HEK293T (cell line): ENCODE data around the gene AGPAT4.

Experiments
- CTCF ChIA-PET: fragments of 350-600 bp; formaldehyde crosslinking; extraction: SDS; loops from one replicate; lab custom pipeline; 2021; ENCODE audit warnings: antibody characterized with exemption, inconsistent platforms; lab: Yijun Ruan, JAX
- POLR2A ChIA-PET: fragments of 350-600 bp; formaldehyde crosslinking; extraction: SDS; loops from one replicate; lab custom pipeline; 2020; ENCODE audit warnings: antibody characterized with exemption, inconsistent platforms; lab: Yijun Ruan, JAX
- DNase-seq: peaks from one replicate; pipeline ENCODE4 v3.0.0; 2012; ENCODE audit warnings: mixed read lengths; ENCODE audit errors: extremely low spot score
- ARNT ChIP-seq: fragments of 450-650 bp; IDR thresholded peaks from 2 replicates; pipeline ENCODE4 v1.6.1; 2017; ENCODE audit warnings: mild to moderate bottlenecking
- BHLHE40 ChIP-seq: fragments of 450-650 bp; IDR thresholded peaks from 2 replicates; pipeline ENCODE4 v1.6.1; 2016; ENCODE audit warnings: mild to moderate bottlenecking, moderate library complexity, borderline replicate concordance
- CTBP1 ChIP-seq: fragments of 450-650 bp; IDR thresholded peaks from 2 replicates; pipeline ENCODE4 v1.6.1; 2016; ENCODE audit warnings: borderline replicate concordance
- ELF4 ChIP-seq: fragments of 450-650 bp; IDR thresholded peaks from 2 replicates; pipeline ENCODE4 v1.6.1; 2017; ENCODE audit warnings: antibody characterized with exemption
- FOXA1 ChIP-seq: fragments of 450-650 bp; IDR thresholded peaks from 2 replicates; pipeline ENCODE4 v1.6.1; 2016; ENCODE audit warnings: mild to moderate bottlenecking
- FOXK2 ChIP-seq: fragments of 450-650 bp; IDR thresholded peaks from 2 replicates; pipeline ENCODE4 v1.6.1; 2016; ENCODE audit warnings: mild to moderate bottlenecking
- FOXM1 ChIP-seq: fragments of 450-650 bp; IDR thresholded peaks from 2 replicates; pipeline ENCODE4 v1.6.1; 2017; ENCODE audit warnings: mild to moderate bottlenecking, borderline replicate concordance
- HDGF ChIP-seq: fragments of 450-650 bp; IDR thresholded peaks from 2 replicates; pipeline ENCODE4 v1.6.1; 2017; ENCODE audit warnings: antibody characterized with exemption, borderline replicate concordance
- L3MBTL2 ChIP-seq: fragments of 450-650 bp; conservative IDR thresholded peaks from 2 replicates; pipeline ENCODE4 v1.6.1; 2016; ENCODE audit warnings: mild to moderate bottlenecking
- LEF1 ChIP-seq: fragments of 450-650 bp; IDR thresholded peaks from 2 replicates; pipeline ENCODE4 v1.6.1; 2017; ENCODE audit warnings: mild to moderate bottlenecking, borderline replicate concordance
- NFRKB ChIP-seq: fragments of 450-650 bp; IDR thresholded peaks from 2 replicates; pipeline ENCODE4 v1.6.1; 2016; ENCODE audit warnings: mild to moderate bottlenecking, moderate library complexity
- SP1 ChIP-seq: fragments of 450-650 bp; IDR thresholded peaks from 2 replicates; pipeline ENCODE4 v1.6.1; 2017
- SUZ12 ChIP-seq: fragments of 450-650 bp; IDR thresholded peaks from 2 replicates; pipeline ENCODE4 v1.6.1; 2016; ENCODE audit warnings: mild to moderate bottlenecking
- TARDBP ChIP-seq: fragments of 450-650 bp; IDR thresholded peaks from 2 replicates; pipeline ENCODE4 v1.6.1; 2016
- ZNF384 ChIP-seq: fragments of 450-650 bp; IDR thresholded peaks from 2 replicates; pipeline ENCODE4 v1.6.1; 2016
- TF ChIP-seq, protein P1 (sequence below): fragments of 450-650 bp; IDR thresholded peaks from 2 replicates; pipeline ENCODE4 v1.6.1; 2016

The AGPAT4 gene

DNA sequence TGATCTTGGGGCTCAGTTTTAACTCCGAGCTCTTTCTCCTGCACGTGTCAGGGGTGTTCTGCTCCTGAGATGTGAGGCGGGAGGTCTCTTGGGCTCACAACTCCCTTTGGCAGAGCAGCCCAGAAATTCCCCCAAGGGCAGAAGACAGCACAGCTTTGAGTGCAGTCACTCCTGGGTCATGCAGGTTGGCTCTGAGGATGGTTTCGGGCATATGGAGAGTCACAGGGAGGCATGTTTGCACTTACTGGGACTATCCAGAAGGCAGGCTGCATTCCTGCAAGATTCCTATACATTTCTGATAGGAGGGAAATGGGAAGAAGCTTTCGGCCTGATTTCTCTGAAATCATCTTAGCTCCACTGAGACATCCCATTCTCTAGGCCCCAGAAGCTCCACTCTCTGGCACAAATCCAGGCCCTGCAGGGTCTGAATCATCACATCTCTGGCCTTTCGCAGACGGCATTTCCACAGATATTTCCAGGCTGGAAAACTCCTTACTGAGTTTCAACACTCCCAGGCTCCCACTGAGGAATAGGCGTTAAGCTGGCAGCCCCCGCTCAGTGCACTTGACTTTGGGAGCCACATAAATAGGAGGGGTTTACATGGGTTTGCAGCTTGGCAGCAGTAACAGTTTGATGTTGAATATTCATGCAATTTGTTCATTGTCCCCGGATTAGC is 39.7 kb downstream of the AGPAT4 start:
- TF ChIP-seq FOXA1 (no peak), SP1 (no peak), HDGF (no peak), FOXK2 (no peak), L3MBTL2 (no peak), ZNF384 (no peak), FOXM1 (no peak), ELF4 (no peak), BHLHE40 (no peak), LEF1 (no peak), SUZ12 (no peak), TARDBP (no peak), NFRKB (no peak), CTBP1 (no peak), ARNT (no peak)
- TF ChIP-seq, protein P1, sequence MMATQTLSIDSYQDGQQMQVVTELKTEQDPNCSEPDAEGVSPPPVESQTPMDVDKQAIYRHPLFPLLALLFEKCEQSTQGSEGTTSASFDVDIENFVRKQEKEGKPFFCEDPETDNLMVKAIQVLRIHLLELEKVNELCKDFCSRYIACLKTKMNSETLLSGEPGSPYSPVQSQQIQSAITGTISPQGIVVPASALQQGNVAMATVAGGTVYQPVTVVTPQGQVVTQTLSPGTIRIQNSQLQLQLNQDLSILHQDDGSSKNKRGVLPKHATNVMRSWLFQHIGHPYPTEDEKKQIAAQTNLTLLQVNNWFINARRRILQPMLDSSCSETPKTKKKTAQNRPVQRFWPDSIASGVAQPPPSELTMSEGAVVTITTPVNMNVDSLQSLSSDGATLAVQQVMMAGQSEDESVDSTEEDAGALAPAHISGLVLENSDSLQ: no peak
- DNase-seq: no peak
- CTCF ChIA-PET: no interaction called here
- POLR2A ChIA-PET: interaction anchor here (0.8 kb wide), 1 partner anchor 405 kb away, joined by 4 read pairs; no protein-coding TSS in a partner anchor

GRCh38 chr6:161232467-161232866 is 41.4 kb downstream of the AGPAT4 start:
- no peak for DNase-seq
- ChIA-PET POLR2A (no interaction called here), CTCF (no interaction called here)
- TF ChIP-seq CTBP1 (no peak), ARNT (no peak), SUZ12 (no peak), SP1 (no peak), LEF1 (no peak), HDGF (no peak), FOXA1 (no peak), BHLHE40 (no peak), ELF4 (no peak), L3MBTL2 (no peak), ZNF384 (no peak), FOXM1 (no peak), NFRKB (no peak), TARDBP (no peak), FOXK2 (no peak)
- TF ChIP-seq, protein P1: no peak

DNA sequence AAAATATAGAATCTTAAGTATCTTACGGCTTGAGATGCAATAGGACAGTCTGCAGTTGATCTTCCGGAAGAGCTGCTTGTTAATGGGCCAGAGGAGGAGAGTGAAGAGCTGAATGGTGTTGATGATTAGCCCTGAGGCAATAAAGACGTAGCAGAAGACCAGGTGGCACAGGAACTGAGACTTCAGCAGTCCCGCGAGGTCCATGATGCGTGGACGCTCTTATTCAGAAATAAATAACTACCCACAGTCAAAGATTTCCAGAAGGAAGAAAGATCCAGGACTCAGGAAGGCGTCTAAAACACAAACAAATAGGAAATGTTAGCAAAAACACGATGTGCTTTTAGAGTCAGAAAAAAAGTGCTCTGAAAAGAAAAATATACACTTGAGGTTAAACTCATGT is 41.9 kb downstream of the AGPAT4 start:
- CTCF ChIA-PET: no interaction called here
- no peak for DNase-seq
- TF ChIP-seq FOXA1 (no peak), FOXK2 (no peak), HDGF (no peak), CTBP1 (no peak), NFRKB (no peak)
- POLR2A ChIA-PET: no interaction called here

GRCh38 chr6:161230339-161230738 is 43.5 kb downstream of the AGPAT4 start:
- CTCF ChIA-PET: no interaction called here
- TF ChIP-seq L3MBTL2: no peak
- TF ChIP-seq CTBP1: no peak
- TF ChIP-seq ARNT: no peak
- TF ChIP-seq SP1: no peak
- no peak for TF ChIP-seq FOXA1
- TF ChIP-seq SUZ12: no peak
- no peak for TF ChIP-seq TARDBP
- no peak for TF ChIP-seq FOXM1
- TF ChIP-seq ZNF384: no peak
- TF ChIP-seq ELF4: no peak
- no peak for TF ChIP-seq BHLHE40
- TF ChIP-seq, protein P1: no peak
- TF ChIP-seq HDGF: no peak
- POLR2A ChIA-PET: no interaction called here
- no peak for DNase-seq

DNA sequence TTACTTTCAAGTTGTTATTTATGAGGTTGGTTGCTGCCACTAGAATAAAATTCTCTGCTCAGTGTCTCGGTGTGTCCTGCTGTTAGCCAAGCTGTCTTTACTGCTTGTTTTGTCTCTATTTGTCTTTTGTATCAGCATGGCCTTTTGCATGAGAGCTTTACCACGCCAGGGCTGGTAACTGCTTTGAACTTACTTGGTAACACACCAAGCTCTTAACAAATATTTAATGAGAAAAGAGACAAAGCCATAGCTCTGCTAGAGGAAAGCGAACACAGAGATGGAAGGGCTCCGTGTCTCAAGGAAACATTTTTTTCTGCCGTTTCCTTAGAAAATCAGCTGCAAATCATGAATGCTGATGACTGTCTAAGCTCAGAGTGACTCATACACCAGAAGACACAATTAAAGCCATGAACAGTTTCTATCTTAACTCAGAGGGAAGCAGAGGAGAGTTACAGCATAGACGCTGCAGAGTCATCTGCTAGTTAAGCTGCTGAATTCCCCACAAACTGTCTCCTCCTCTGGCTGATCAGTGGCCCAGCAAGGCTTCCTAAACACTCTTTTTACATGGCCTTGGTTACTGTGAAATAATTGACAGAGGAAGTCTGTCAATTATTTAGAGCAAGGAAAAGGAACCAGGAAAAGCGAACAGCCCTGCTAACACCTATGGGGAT is 44.8 kb downstream of the AGPAT4 start:
- TF ChIP-seq FOXK2: no peak
- no peak for TF ChIP-seq TARDBP
- no peak for TF ChIP-seq NFRKB
- TF ChIP-seq L3MBTL2: no peak
- no peak for TF ChIP-seq FOXM1
- no peak for TF ChIP-seq SP1
- no peak for TF ChIP-seq LEF1
- TF ChIP-seq, protein P1: no peak
- no peak for TF ChIP-seq ZNF384
- no peak for TF ChIP-seq SUZ12
- TF ChIP-seq HDGF: no peak
- no peak for TF ChIP-seq FOXA1
- TF ChIP-seq CTBP1: no peak
- no peak for TF ChIP-seq BHLHE40
- no peak for TF ChIP-seq ARNT
- DNase-seq: no peak
- POLR2A ChIA-PET: no interaction called here
- CTCF ChIA-PET: no interaction called here
